Ovary (tissue), 10 donors: ENCODE measurements around the gene TSR2. TPM values are rescaled to one million over a fixed set of nuclear protein-coding genes. Genes with fewer than 3 reads are reported as not detected.

Experiments used
- DNase-seq, 5 donors: peaks; one replicate each; pipeline ENCODE4 v3.0.0-alpha.2; 2019 to 2020
- H3K27ac ChIP-seq, 2 donors: fragments of 200-600 bp; one replicate each; pipeline versions ENCODE4 v1.5.1 to v1.8.0; 2019 to 2022
- H3K27me3 ChIP-seq: fragments of 200-600 bp; one replicate; pipeline ENCODE4 v1.8.0; 2022
- H3K36me3 ChIP-seq: fragments of 200-600 bp; sonication (generic); one replicate; pipeline ENCODE4 v1.5.1; 2019
- H3K4me1 ChIP-seq: one replicate; pipeline ENCODE4 v1.8.1; 2013; ENCODE audit warnings: mild to moderate bottlenecking, moderate library complexity; ENCODE audit not compliant: insufficient read depth
- H3K4me3 ChIP-seq: fragments of 200-600 bp; sonication (generic); one replicate; pipeline ENCODE4 v1.5.1; 2017
- H3K9me3 ChIP-seq, 2 donors: fragments of 200-600 bp in 1 of 2; sonication (generic) in 1 of 2; one replicate each; pipeline versions ENCODE4 v1.5.1 to v1.8.1; 2013 to 2019; ENCODE audit warnings: mild to moderate bottlenecking in 1 of 2, moderate library complexity in 1 of 2
- EP300 ChIP-seq: sonication (generic); formaldehyde crosslinking; IDR thresholded peaks from one replicate; pipeline ENCODE4 v1.6.1; 2017; ENCODE audit warnings: antibody characterized with exemption
- POLR2A ChIP-seq: fragments of 450-650 bp; IDR thresholded peaks from one replicate; pipeline ENCODE4 v1.6.1; 2017; ENCODE audit warnings: antibody characterized with exemption, mild to moderate bottlenecking, moderate library complexity
- WGBS, 3 donors: extraction: QIAGEN DNeasy Blood & Tissue Kit in 1 of 3; methylation state at CpG; one replicate each; pipeline versions ENCODE4 v1.1.5 to v1.1.7; 2013 to 2017; 5-methylcytosine and 5-hydroxymethylcytosine counted together
- intact Hi-C, 4 donors: fragments of 100-400 bp; cut with DNase I; formaldehyde crosslinking; loops; one replicate each; pipeline versions ENCODE4 v1.11.0 to v1.15.1; 2022 to 2023
- long read RNA-seq, 3 donors: library from polyadenylated mRNA in 2 of 3; unstranded in 2 of 3; transcript quantifications; one replicate each; pipeline ENCODE4 v2.0.0 and lab custom pipeline, GENCODE V29; 2021 to 2026
- polyA plus RNA-seq, 2 donors: library from polyadenylated mRNA; stranded (reverse); fragments of 200-250 nt in 1 of 2; fragments of 350-450 nt in 1 of 2; fragmentation: Illumina TruSeq in 1 of 2; extraction: RNeasy Lipid Tissue Mini Kit (QIAGEN cat#74804) in 1 of 2; gene quantifications; one replicate each; pipeline ENCODE4 v1.2.3, GENCODE V29; 2013 to 2014
- total RNA-seq, 7 donors: library from RNA; depleted of rRNA in 2 of 7; stranded (reverse); fragments of >200 nt in 2 of 7; fragmentation: NEBNext Ultra II Directional in 3 of 7; extraction: Animal tissue kit (Norgen Biotek cat#: 25700) in 3 of 7; gene quantifications; one replicate each; pipeline versions ENCODE4 v1.1.0 to v1.2.4, GENCODE V29; 2016 to 2023
- TF ChIP-seq, protein P1 (sequence below), 3 donors: fragments of 450-650 bp in 2 of 3; fragments of 200-600 bp in 1 of 3; IDR thresholded peaks; one replicate each; pipeline versions ENCODE4 v1.5.1 to v1.8.0; 2016 to 2022; ENCODE audit warnings: antibody characterized with exemption in 3 of 3, mild to moderate bottlenecking in 1 of 3
- donor health status: DM: no; HTN: no; CAD: no; lungs with moderate emphysema.
- donor health status: DM: no; HTN: no; CAD: no.
- donor health status: Bipolar disorder and iron deficiency.
- donor health status: DM: yes; HTN: yes; CAD: no.
- donor health status: DM: no; HTN: no; CAD: no.
- donor health status: DM: yes; HTN: yes; CAD: no.

The TSR2 gene, protein sequence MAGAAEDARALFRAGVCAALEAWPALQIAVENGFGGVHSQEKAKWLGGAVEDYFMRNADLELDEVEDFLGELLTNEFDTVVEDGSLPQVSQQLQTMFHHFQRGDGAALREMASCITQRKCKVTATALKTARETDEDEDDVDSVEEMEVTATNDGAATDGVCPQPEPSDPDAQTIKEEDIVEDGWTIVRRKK
- total RNA-seq (10 to 100 TPM; 15.7 to 41.3 (median 37.4) TPM), polyA plus RNA-seq (10 to 100 TPM; 39.9 to 70.8 TPM)
- long read RNA-seq, donor 1, transcript TSR2-201 (5 exons, 1,534 nt): major isoform, 200 of 244 reads
- long read RNA-seq, donor 1, partial matches to known transcripts: 4 of 244 reads
- long read RNA-seq, donor 1, other reads (novel, unspliced or antisense): 40 of 244 reads
- long read RNA-seq, donor 2, transcript TSR2-201 (5 exons, 1,534 nt): major isoform, 25 of 36 reads
- long read RNA-seq, donor 2, partial matches to known transcripts: 11 of 36 reads
- long read RNA-seq, donor 2, other reads (novel, unspliced or antisense): 0 of 36 reads
- long read RNA-seq, donor 3, transcript TSR2-201 (5 exons, 1,534 nt): major isoform, 67 of 84 reads
- long read RNA-seq, donor 3, partial matches to known transcripts: 2 of 84 reads
- long read RNA-seq, donor 3, other reads (novel, unspliced or antisense): 15 of 84 reads

DNA sequence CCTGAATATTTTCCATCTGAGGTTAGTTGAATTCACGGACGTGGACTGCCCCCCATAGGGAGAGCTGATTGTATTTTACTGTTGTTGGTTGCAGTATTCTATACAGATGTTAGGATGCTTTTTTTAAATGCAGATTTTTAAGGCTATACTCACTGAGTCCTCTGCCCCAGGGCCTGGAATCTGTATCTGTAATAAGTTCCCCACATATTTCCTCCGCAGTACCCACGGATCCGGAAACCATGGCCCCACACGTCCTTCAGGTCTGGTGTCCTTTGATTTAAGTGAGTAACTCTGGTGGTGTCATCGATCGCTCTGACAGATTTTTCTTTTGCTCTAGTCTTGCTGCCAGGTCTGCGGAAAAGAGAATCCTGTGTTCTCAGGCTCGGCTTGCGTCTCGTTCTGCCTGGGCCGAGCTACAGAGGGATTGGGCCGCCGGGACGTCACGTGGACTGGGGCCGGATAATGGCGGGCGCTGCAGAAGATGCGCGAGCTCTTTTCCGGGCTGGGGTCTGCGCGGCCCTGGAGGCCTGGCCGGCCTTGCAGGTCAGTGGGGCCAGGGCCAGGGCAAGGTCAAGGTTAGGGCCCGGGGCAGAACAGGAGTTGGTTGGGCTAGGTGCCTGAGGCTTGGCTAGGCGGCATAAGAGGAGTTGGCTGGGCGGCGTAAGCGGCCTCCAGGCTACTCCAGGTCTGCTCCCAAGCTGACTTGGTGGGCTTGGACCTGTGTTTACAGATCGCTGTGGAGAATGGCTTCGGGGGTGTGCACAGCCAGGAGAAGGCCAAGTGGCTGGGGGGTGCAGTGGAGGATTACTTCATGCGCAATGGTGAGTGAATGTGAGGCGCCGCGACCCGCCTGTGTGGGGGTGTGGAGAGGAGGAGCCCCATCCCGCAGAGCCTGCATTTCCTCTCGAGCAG, at the start of gene TSR2:
Gene TSR2, plus strand, starts transcription at position 445 of the 912 bp plus-strand sequence. Its CDS starts 18 bp downstream, at position 463.
- peak; percentile 47 for TF ChIP-seq POLR2A
- no peak for TF ChIP-seq EP300
- Histone ChIP-seq H3K27me3 (no peaks in the 10 kb centered on the region), H3K4me1 (no peaks in the 10 kb centered on the region), H3K36me3 (no peaks in the 10 kb centered on the region), H3K4me3 (peak within 1 kb of the TSS; percentile 80), H3K9me3 (no peaks in the 10 kb centered on the region), H3K27ac (no peak within 1 kb of the TSS)
- intact Hi-C loops: no loop called here
- peak; percentile 69 to 81 (median 77) for DNase-seq
- 29 to 39% (median 32%) methylated on average over 40 of the region's 40 CpGs for WGBS, 3 donors

DNA sequence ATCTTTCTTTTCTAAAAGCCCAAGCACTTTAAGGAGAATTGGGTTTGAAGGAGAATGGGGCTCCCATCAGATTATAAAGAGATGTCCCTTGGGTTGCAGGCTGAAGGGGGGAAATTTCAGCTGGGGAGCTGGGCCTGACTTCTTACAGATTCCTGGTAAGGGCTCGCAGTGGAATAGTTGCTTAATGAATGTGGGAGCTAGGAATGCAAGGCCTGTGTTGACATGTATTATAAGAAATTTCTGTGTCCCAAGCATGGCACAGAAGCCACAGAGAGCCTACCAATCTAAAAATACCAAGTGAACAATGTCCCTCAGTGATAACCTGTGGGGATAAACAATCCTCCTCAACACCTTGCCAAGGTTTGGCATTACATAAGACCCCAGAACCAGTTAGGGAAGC, 43.1 kb upstream of the TSR2 start:
- TF ChIP-seq EP300 (no peak), POLR2A (no peak)
- TF ChIP-seq, protein P1, sequence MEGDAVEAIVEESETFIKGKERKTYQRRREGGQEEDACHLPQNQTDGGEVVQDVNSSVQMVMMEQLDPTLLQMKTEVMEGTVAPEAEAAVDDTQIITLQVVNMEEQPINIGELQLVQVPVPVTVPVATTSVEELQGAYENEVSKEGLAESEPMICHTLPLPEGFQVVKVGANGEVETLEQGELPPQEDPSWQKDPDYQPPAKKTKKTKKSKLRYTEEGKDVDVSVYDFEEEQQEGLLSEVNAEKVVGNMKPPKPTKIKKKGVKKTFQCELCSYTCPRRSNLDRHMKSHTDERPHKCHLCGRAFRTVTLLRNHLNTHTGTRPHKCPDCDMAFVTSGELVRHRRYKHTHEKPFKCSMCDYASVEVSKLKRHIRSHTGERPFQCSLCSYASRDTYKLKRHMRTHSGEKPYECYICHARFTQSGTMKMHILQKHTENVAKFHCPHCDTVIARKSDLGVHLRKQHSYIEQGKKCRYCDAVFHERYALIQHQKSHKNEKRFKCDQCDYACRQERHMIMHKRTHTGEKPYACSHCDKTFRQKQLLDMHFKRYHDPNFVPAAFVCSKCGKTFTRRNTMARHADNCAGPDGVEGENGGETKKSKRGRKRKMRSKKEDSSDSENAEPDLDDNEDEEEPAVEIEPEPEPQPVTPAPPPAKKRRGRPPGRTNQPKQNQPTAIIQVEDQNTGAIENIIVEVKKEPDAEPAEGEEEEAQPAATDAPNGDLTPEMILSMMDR (IDR thresholded peaks at IDR 0.05): no peak

DNA sequence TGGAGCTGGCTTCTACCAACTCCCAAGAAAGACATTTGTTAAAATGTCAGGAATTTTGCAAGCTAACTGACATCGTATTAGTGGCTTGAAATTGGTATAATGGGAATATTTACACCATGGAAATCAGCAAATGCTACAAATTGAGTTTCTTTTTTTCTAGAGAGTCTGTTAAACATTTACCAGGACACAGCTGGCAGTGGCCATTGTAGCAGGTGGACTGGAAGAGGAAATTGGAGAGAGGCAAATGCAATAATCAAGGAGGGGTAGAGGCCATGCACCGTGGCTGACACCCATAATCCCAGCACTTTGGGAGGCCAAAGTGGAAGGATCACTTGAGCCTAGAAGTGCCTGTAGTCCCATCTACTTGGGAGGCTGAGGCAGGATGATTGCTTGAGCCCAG, 32.9 kb upstream of the TSR2 start:
- no peak overlapping the region for H3K4me3 ChIP-seq
- DNase-seq: no peak
- H3K27ac ChIP-seq: no peak overlapping the region
- no peaks in the 10 kb centered on the region for H3K27me3 ChIP-seq
- H3K9me3 ChIP-seq: no peaks in the 10 kb centered on the region
- TF ChIP-seq EP300 (no peak), POLR2A (no peak)
- TF ChIP-seq, protein P1 (IDR thresholded peaks at IDR 0.05): no peak
- no peaks in the 10 kb centered on the region for H3K36me3 ChIP-seq
- intact Hi-C loops: no loop called here
- WGBS, 3 donors: 58 to 75% (median 63%) methylated on average over 2 of the region's 2 CpGs
- no peaks in the 10 kb centered on the region for H3K4me1 ChIP-seq

More for the DNA sequence above, 43.1 kb upstream of the TSR2 start:
- Histone ChIP-seq H3K27ac (no peak overlapping the region), H3K36me3 (no peaks in the 10 kb centered on the region), H3K27me3 (no peaks in the 10 kb centered on the region), H3K4me3 (no peak overlapping the region), H3K9me3 (no peaks in the 10 kb centered on the region), H3K4me1 (no peaks in the 10 kb centered on the region)
- intact Hi-C loops: no loop called here
- no peak for DNase-seq
- WGBS, 3 donors: 76 to 80% (median 77%) methylated on average over 1 of the region's 1 CpG

DNA sequence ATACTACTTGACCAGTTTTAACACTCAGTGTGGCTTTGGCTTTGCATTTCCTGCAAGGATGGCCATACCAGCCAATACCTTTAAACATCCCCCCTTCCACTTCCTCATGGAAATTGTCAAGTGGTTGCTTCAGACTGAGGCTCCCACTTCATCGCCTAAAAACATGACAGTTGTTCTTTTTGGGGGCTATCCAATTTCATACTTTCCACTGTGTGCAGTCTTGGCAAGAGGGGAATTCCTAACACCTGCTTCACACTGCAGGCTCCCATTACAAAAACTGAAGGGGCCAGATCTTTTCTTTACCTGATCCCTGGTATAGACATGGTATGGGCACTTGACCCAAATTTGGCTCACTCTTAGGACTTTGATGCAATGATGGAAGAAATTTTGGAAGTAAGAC, 28.5 kb upstream of the TSR2 start:
- no peaks in the 10 kb centered on the region for H3K27me3 ChIP-seq
- H3K36me3 ChIP-seq: no peaks in the 10 kb centered on the region
- no peak for DNase-seq
- intact Hi-C loops: no loop called here
- H3K4me1 ChIP-seq: no peaks in the 10 kb centered on the region
- no peak overlapping the region for H3K27ac ChIP-seq
- TF ChIP-seq POLR2A: no peak
- no peak for TF ChIP-seq EP300
- WGBS, 3 donors: 58 to 72% (median 64%) methylated on average over 1 of the region's 1 CpG
- no peak overlapping the region for H3K4me3 ChIP-seq
- no peaks in the 10 kb centered on the region for H3K9me3 ChIP-seq

DNA sequence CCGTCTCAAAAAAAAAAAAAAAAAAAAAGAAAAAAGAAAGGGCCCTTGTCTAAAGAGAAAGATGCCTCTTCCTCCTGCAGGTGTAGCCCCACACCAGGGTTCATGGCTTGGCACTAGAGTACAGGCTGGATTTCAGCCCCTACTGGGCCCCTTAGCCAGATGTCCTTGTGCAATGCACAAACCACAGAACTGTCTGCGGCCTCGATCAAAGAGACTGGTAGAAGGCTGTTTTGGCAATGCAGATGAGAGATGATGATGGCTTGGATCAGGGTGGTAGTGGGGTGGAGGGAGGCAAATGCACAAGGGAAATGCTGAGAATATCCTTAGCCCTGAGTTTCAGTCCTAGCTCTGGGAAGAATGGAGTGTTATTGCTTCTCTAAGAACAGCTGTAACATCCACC, 26.5 kb upstream of the TSR2 start:
- intact Hi-C loops: no loop called here
- Histone ChIP-seq H3K4me3 (no peak overlapping the region), H3K27me3 (no peaks in the 10 kb centered on the region), H3K9me3 (no peaks in the 10 kb centered on the region), H3K27ac (no peak overlapping the region), H3K36me3 (no peaks in the 10 kb centered on the region), H3K4me1 (no peaks in the 10 kb centered on the region)
- DNase-seq: no peak
- TF ChIP-seq, protein P1 (IDR thresholded peaks at IDR 0.05): no peak
- no peak for TF ChIP-seq POLR2A
- no peak for TF ChIP-seq EP300
- WGBS, 3 donors: 71 to 78% (median 73%) methylated on average over 3 of the region's 3 CpGs
